ENCODE results near the gene PTPRF. TPM values are rescaled to one million over a fixed set of nuclear protein-coding genes. Genes with fewer than 3 reads are reported as not detected.
A peak's percentile ranks its signal among the peaks of the same experiment; 100 is the strongest.

The PTPRF gene
- total and polyA plus RNA-seq, 4 donors = 40.0 to 160 (median 92.1) TPM

DNA sequence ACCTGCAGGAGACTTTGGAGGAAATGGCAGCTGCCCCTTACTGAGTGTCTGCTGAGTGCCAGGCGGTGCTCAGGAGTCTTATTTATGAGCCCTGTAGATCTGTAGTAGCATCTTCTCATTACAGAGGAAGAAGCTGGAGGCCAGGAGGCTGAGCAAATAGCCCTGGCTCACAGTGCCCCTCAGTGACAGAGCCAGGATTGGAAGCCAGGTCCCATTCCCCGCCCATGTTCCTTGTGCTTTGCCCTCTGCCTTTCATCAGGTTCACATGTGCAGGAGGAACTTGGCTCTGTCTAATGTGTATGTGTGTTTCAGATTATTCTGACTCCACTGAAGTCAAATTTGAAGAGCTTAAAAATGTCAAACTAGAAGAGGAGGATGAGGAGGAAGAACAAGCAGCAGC is 140.5 kb downstream of the PTPRF start:
- H3K9ac ChIP-seq (ENCODE audit: insufficient read depth in 1 of 2, low read length in 2 of 2) = no peak overlapping the region
- no peaks in the 10 kb centered on the region for H3K9me3 ChIP-seq (ENCODE audit: control insufficient read depth in 4 of 4, insufficient read depth in 3 of 4, low read length in 3 of 4)
- DNase-seq (no peak), ATAC-seq (ENCODE audit: insufficient read depth, low FRiP score) (no peak)
- no peak overlapping the region for H3K4me3 ChIP-seq
- peaks cover 37 to 76% (median 66%) of the 10 kb centered on the region in 4 donors for H3K36me3 ChIP-seq (ENCODE audit: control insufficient read depth in 4 of 4, insufficient read depth in 4 of 4, low read length in 4 of 4)
- WGBS, 2 donors = 98 to 100% methylated on average over 2 of the region's 2 CpGs
- no peaks in the 10 kb centered on the region for H3K4me1 ChIP-seq (ENCODE audit: control insufficient read depth in 5 of 5, insufficient read depth in 5 of 5, low read length in 5 of 5)
- no peaks in the 10 kb centered on the region for H3K27me3 ChIP-seq (ENCODE audit: control insufficient read depth in 3 of 3, insufficient read depth in 3 of 3, low read length in 2 of 3)
- TF ChIP-seq, protein P1, sequence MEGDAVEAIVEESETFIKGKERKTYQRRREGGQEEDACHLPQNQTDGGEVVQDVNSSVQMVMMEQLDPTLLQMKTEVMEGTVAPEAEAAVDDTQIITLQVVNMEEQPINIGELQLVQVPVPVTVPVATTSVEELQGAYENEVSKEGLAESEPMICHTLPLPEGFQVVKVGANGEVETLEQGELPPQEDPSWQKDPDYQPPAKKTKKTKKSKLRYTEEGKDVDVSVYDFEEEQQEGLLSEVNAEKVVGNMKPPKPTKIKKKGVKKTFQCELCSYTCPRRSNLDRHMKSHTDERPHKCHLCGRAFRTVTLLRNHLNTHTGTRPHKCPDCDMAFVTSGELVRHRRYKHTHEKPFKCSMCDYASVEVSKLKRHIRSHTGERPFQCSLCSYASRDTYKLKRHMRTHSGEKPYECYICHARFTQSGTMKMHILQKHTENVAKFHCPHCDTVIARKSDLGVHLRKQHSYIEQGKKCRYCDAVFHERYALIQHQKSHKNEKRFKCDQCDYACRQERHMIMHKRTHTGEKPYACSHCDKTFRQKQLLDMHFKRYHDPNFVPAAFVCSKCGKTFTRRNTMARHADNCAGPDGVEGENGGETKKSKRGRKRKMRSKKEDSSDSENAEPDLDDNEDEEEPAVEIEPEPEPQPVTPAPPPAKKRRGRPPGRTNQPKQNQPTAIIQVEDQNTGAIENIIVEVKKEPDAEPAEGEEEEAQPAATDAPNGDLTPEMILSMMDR (IDR thresholded peaks at IDR 0.05; ENCODE audit: control extremely low read depth, extremely low read depth) = no peak
- H3K27ac ChIP-seq (ENCODE audit: low read depth in 1 of 2, low read length in 1 of 2) = no peak overlapping the region

DNA sequence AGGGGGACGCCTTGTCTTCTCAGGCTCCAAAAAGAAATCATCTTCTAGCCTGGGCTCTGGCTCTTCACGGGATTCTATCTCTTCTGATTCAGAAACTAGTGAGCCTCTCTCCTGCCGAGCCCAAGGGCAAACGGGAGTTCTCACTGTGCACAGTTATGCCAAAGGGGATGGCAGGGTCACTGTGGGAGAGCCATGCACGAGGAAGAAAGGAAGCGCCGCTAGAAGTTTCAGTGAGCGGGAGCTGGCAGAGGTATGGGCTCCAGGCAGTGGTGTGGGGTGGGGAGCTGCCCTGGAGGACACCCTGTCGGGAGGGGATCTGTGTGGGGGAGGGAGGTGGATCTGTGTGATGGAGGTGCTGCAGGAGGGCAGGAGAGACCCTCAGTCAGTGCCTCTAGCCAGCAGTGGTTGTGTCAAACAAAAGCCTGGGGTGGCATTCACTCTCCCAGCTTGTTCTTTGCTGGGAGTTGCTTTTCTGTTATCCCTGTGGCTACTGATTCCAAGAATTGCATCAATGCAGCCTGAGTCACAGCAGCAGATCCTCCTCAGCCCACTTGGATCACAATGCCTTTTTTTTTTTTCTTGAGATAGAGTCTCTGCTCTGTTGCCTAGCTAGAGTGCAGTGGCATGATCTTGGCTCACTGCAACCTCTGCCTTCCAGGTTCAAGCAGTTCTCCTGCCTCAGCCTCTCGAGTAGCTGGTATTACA is 141.1 kb downstream of the PTPRF start:
- H3K4me3 ChIP-seq = no peak overlapping the region
- WGBS, 2 donors = 93 to 94% methylated on average over 10 of the region's 10 CpGs
- no peak for DNase-seq
- no peak overlapping the region for H3K9ac ChIP-seq (ENCODE audit: insufficient read depth in 1 of 2, low read length in 2 of 2)
- TF ChIP-seq, protein P1 (IDR thresholded peaks at IDR 0.05; ENCODE audit: control extremely low read depth, extremely low read depth) = no peak
- H3K36me3 ChIP-seq (ENCODE audit: control insufficient read depth in 4 of 4, insufficient read depth in 4 of 4, low read length in 4 of 4) = peaks cover 31 to 70% (median 60%) of the 10 kb centered on the region in 4 donors
- H3K27me3 ChIP-seq (ENCODE audit: control insufficient read depth in 3 of 3, insufficient read depth in 3 of 3, low read length in 2 of 3) = no peaks in the 10 kb centered on the region
- H3K9me3 ChIP-seq (ENCODE audit: control insufficient read depth in 4 of 4, insufficient read depth in 3 of 4, low read length in 3 of 4) = no peaks in the 10 kb centered on the region
- peak; percentile 11 for ATAC-seq (ENCODE audit: insufficient read depth, low FRiP score)
- H3K27ac ChIP-seq (ENCODE audit: low read depth in 1 of 2, low read length in 1 of 2) = no peak overlapping the region
- no peaks in the 10 kb centered on the region for H3K4me1 ChIP-seq (ENCODE audit: control insufficient read depth in 5 of 5, insufficient read depth in 5 of 5, low read length in 5 of 5)

DNA sequence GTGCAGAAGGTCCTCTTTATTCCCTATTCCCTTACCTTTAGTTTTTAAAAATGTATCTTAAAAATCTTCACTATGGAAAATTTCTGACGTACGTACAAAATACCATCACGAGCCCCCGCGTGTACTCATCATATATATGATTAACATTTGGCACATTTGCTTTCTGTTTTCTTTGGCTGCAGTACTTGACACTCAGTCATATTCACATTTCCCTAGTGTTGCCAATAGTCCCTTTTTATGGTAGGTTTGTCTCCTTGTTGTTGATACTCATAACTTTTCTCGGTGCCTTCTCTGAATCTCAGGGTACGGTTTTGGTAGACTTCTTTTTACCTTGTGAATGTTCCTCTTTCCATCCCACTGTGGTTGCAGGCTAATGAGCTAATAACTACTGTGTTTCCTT is 142.6 kb downstream of the PTPRF start:
- Histone ChIP-seq H3K4me1 (ENCODE audit: control insufficient read depth in 5 of 5, insufficient read depth in 5 of 5, low read length in 5 of 5) (no peaks in the 10 kb centered on the region), H3K27ac (ENCODE audit: low read depth in 1 of 2, low read length in 1 of 2) (no peak overlapping the region), H3K4me3 (no peak overlapping the region), H3K27me3 (ENCODE audit: control insufficient read depth in 3 of 3, insufficient read depth in 3 of 3, low read length in 2 of 3) (no peaks in the 10 kb centered on the region), H3K36me3 (ENCODE audit: control insufficient read depth in 4 of 4, insufficient read depth in 4 of 4, low read length in 4 of 4) (peaks cover 22 to 62% (median 52%) of the 10 kb centered on the region in 4 donors), H3K9ac (ENCODE audit: insufficient read depth in 1 of 2, low read length in 2 of 2) (no peak overlapping the region), H3K9me3 (ENCODE audit: control insufficient read depth in 4 of 4, insufficient read depth in 3 of 4, low read length in 3 of 4) (no peaks in the 10 kb centered on the region)
- ATAC-seq (ENCODE audit: insufficient read depth, low FRiP score) (no peak), DNase-seq (no peak)
- WGBS, 2 donors = 91 to 94% methylated on average over 7 of the region's 7 CpGs
- TF ChIP-seq, protein P1 (IDR thresholded peaks at IDR 0.05; ENCODE audit: control extremely low read depth, extremely low read depth) = no peak

Other genes starting within 250 kb of the PTPRF start
- 10 to 100 TPM; 10.4 to 24.7 TPM for gene C1orf210, start 245.3 kb upstream of the PTPRF start, total RNA-seq
- gene C1orf210, start 245.3 kb upstream of the PTPRF start, polyA plus RNA-seq = 10 to 100 TPM; 17.2 to 25.9 TPM
- gene TIE1, start 229.9 kb upstream of the PTPRF start, total RNA-seq = 100 to 1,000 TPM in 1 of 2 donors, 10 to 100 TPM in 1; 52.3 to 133 TPM
- 10 to 100 TPM; 20.5 to 31.9 TPM for gene TIE1, start 229.9 kb upstream of the PTPRF start, polyA plus RNA-seq
- gene MPL, start 193.1 kb upstream of the PTPRF start, total RNA-seq = under 1 TPM; 0.63 to 0.67 TPM
- gene MPL, start 193.1 kb upstream of the PTPRF start, polyA plus RNA-seq = under 1 TPM; 0.12 to 0.23 TPM
- 1 to 10 TPM; 4.8 to 6.1 TPM for gene CDC20, start 171.9 kb upstream of the PTPRF start, total RNA-seq
- 1 to 10 TPM; 3.6 to 5.6 TPM for gene CDC20, start 171.9 kb upstream of the PTPRF start, polyA plus RNA-seq
- 100 to 1,000 TPM in 1 of 2 donors, 10 to 100 TPM in 1; 41.2 to 126 TPM for gene ELOVL1, start 162.9 kb upstream of the PTPRF start, total RNA-seq
- 100 to 1,000 TPM in 1 of 2 donors, 10 to 100 TPM in 1; 79.1 to 174 TPM for gene ELOVL1, start 162.9 kb upstream of the PTPRF start, polyA plus RNA-seq
- gene MED8, start 141.1 kb upstream of the PTPRF start, total RNA-seq = 10 to 100 TPM; 35.5 to 44.4 TPM
- 10 to 100 TPM; 35.9 to 45.1 TPM for gene MED8, start 141.1 kb upstream of the PTPRF start, polyA plus RNA-seq
- 10 to 100 TPM; 48.5 to 71.5 TPM for gene SZT2, start 141.0 kb upstream of the PTPRF start, total RNA-seq
- 10 to 100 TPM; 15.2 to 31.8 TPM for gene SZT2, start 141.0 kb upstream of the PTPRF start, polyA plus RNA-seq
- 10 to 100 TPM; 66.5 to 72.4 TPM for gene HYI, start 77.0 kb upstream of the PTPRF start, total RNA-seq
- 100 to 1,000 TPM in 1 of 2 donors, 10 to 100 TPM in 1; 35.8 to 103 TPM for gene HYI, start 77.0 kb upstream of the PTPRF start, polyA plus RNA-seq
- 10 to 100 TPM; 42.0 to 70.4 TPM for gene KDM4A, start 119.3 kb downstream of the PTPRF start, total RNA-seq
- gene KDM4A, start 119.3 kb downstream of the PTPRF start, polyA plus RNA-seq = 10 to 100 TPM; 12.2 to 14.7 TPM
- gene ST3GAL3, start 176.7 kb downstream of the PTPRF start, total RNA-seq = 10 to 100 TPM; 20.5 to 28.0 TPM
- 10 to 100 TPM in 1 of 2 donors, 1 to 10 TPM in 1; 8.4 to 13.6 TPM for gene ST3GAL3, start 176.7 kb downstream of the PTPRF start, polyA plus RNA-seq